Activated T-cell treated with anti-CD3 and anti-CD28 coated beads, Interleukin-2, amount 50 U/mL, for 24 hours (primary cell): ENCODE data around the gene RBM48.
"Not testable (repeated sequence)": the region's sequence is repeated elsewhere in the genome, so short reads cannot be mapped to it uniquely, and the experiment has no call there.

ENCODE experiments used
- DNase-seq: peaks from one replicate; pipeline ENCODE4 v3.0.0-alpha.2; 2020
- H3K27ac Mint-ChIP-seq: 2 replicates; pipeline ENCODE4 v1.8.0; 2020; ENCODE audit warnings: mild to moderate bottlenecking, mixed read lengths
- H3K27me3 Mint-ChIP-seq: 2 replicates; pipeline ENCODE4 v1.8.0; 2020; ENCODE audit warnings: mixed read lengths
- H3K36me3 Mint-ChIP-seq: 2 replicates; pipeline ENCODE4 v1.8.0; 2020; ENCODE audit warnings: low read depth, mixed read lengths
- H3K4me1 Mint-ChIP-seq: 2 replicates; pipeline ENCODE4 v1.8.0; 2020; ENCODE audit warnings: low read depth, mixed read lengths
- H3K4me3 Mint-ChIP-seq: 2 replicates; pipeline ENCODE4 v1.8.0; 2020; ENCODE audit warnings: mild to moderate bottlenecking, moderate library complexity, mixed read lengths
- H3K9me3 Mint-ChIP-seq: 2 replicates; pipeline ENCODE4 v1.8.0; 2020; ENCODE audit warnings: mixed read lengths

Gene RBM48

DNA sequence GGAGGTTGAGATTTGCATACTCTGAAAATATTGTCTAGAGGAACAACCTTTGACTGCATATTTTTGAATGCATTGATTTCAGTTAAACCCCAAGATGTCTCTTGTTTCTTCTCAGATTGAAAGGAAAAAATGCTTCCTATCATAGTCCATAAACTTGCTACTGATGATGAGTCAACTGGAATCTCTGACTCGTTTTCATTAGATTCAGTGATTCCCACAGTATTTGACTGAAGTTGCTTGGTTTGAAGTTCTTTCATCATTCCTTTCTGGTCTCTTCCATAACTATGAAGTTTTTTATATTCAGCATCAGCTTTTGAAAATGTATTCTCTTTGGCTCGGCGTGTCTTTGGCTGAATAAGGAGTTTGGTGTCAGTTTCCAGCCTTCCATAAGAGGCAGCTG lies 11.0 kb upstream of the RBM48 start:
- peaks cover 9% of the 10 kb centered on the region for H3K4me1 Mint-ChIP-seq
- no peaks in the 10 kb centered on the region for H3K27me3 Mint-ChIP-seq
- H3K36me3 Mint-ChIP-seq, result peaks cover 62% of the 10 kb centered on the region
- H3K9me3 Mint-ChIP-seq, result no peaks in the 10 kb centered on the region
- no peak overlapping the region for H3K4me3 Mint-ChIP-seq
- no peak for DNase-seq
- peak overlapping the region; percentile 81 for H3K27ac Mint-ChIP-seq

DNA sequence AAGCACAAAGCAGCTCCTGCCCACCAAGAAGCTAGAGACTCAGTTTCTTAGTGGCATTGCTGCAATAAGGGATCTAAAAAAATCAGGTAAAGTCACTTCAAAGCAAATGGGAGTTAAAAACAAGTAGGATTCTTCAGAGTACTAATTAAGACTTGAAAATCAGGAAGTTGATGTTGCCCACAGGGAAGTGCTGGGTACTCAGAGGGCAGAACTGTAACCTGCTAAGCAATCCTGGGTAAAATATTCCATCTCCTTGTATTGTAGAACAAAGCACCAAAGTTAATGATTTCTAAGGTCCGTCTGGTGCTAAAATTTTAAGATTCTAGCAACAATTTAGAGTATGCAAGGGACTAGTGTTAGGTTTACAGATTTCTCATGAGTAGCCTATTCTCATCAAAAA lies 8.6 kb upstream of the RBM48 start:
- Mint-ChIP-seq H3K9me3 (no peaks in the 10 kb centered on the region), H3K4me1 (peaks cover 9% of the 10 kb centered on the region), H3K36me3 (peaks cover 44% of the 10 kb centered on the region), H3K4me3 (no peak overlapping the region), H3K27me3 (no peaks in the 10 kb centered on the region), H3K27ac (peak overlapping the region; percentile 64)
- no peak for DNase-seq

DNA sequence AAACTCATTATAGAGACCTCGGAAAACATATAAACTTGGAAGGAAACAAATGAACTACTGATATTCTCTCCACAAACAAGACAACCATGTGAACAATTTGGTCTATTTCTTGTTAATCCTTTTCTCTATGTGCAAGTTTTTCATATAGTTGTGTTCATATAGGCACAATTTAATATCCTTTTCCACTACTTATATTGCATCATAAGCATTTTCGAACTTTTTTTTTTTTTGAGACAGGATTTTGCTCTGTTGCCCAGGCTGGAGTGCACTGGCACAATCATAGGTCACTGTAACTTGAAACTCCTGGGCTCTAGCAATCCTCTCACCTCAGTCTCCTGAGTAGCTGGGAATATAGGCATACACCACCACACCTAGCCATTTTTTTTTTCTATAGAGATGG lies 5.5 kb upstream of the RBM48 start:
- Mint-ChIP-seq H3K4me1 (peaks cover 18% of the 10 kb centered on the region), H3K4me3 (no peak overlapping the region), H3K27ac (no peak overlapping the region), H3K9me3 (no peaks in the 10 kb centered on the region), H3K36me3 (peaks cover 23% of the 10 kb centered on the region), H3K27me3 (no peaks in the 10 kb centered on the region)
- no peak for DNase-seq

DNA sequence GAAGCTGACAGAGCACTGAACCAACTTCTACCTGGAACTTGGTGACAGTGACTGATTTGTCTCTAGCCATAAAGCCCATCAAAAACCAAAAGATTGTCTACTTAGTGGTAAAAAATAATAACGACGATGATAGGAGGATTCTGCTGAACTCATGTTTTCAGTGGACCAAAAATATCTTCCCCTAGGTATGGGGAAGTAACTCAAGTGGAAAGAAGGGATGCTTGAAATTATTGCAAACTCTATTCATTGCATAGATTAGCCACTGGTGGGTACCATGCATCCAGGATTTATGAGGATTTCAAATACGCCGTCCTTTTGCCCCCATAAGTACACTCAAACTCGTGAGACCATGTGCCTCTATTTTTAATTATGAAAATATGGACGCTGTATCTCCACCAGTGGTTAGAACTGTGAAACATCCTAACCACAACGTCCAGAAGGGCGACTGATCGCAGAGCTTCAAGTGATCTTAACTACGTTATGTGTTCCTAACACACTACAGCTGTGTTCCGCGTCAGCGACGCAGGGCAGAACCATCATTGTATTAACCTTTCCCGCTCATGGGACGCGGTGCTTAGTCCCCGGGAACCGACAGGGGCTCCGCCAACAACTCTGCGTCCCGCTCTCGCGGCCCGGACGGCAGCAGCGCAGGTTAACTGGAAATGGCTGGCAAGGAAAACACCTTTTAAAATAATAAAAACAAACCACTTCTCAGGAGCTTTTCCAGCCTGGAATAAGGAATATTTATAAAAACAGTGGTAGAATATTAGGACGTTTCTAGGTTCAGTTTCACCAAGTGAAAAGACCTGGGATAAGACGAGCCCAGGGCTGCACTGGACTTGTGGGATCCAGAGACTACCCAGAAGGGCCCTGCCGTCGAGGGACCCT lies 1.1 kb upstream of the RBM48 start:
- Mint-ChIP-seq H3K36me3 (peaks cover 41% of the 10 kb centered on the region), H3K27me3 (no peaks in the 10 kb centered on the region)
- peak; percentile 72 for DNase-seq

DNA sequence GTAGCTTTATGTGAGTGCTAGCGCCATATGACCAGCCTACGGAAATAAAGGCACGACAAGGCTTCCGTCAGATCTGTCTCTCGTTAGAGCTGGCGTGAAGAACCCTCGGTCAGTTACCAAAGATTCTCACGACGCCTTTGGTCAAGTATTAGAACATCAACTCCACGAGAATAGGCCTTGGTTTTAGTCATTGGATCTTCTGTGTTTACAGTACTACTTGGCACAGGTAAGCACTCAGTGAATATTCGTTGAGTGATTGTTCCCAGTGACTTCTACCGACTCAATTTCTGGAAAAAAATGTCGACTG lies 316 bp downstream of the RBM48 start:
- Mint-ChIP-seq H3K9me3 (no peaks in the 10 kb centered on the region), H3K4me1 (peaks cover 39% of the 10 kb centered on the region), H3K27ac (peak overlapping the region; percentile 99), H3K27me3 (no peaks in the 10 kb centered on the region), H3K36me3 (peaks cover 55% of the 10 kb centered on the region), H3K4me3 (peak overlapping the region; percentile 95)
- no peak for DNase-seq

More for the DNA sequence above, 1.1 kb upstream of the RBM48 start:
- peak overlapping the region; percentile 97 for H3K27ac Mint-ChIP-seq
- H3K4me1 Mint-ChIP-seq, result peaks cover 35% of the 10 kb centered on the region
- H3K9me3 Mint-ChIP-seq, result no peaks in the 10 kb centered on the region
- H3K4me3 Mint-ChIP-seq, result peak overlapping the region; percentile 95

DNA sequence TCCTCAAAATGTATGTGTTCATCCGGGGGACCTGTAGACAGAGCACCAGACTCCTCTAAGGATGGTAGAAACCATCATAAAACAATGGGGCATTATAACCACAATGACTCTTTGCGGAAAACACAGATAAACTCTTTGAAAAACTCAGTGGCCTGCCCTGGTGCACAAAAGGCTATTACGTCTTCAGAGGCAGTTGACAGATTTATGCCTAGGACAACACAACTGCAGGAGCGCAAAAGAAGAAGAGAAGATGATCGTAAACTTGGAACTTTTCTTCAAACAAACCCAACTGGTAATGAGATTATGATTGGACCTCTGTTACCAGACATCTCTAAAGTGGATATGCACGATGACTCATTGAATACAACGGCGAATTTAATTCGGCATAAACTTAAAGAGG lies 6.0 kb downstream of the RBM48 start:
- Mint-ChIP-seq H3K27me3 (no peaks in the 10 kb centered on the region), H3K27ac (peak overlapping the region; percentile 53), H3K36me3 (peaks cover 89% of the 10 kb centered on the region), H3K4me1 (peaks cover 28% of the 10 kb centered on the region), H3K9me3 (no peaks in the 10 kb centered on the region), H3K4me3 (no peak overlapping the region)
- no peak for DNase-seq

DNA sequence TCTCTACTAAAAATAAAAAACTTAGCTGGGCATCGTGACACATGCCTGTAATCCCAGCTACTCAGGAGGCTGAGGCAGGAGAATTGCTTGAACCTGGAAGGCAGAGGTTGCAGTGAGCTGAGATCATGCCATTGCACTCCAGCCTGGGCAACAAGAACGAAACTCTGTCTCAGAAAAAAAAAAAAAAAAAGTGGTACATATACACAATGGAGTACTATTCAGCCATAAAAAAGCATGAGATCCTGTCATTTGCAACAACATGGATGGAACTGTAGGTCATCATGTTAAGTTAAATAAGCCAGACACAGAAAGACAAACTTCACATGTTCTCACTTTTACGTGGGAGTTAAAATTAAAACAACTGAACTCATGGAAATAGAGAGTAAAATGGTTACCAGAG lies 14.9 kb downstream of the RBM48 start:
- not testable (repeated sequence) for DNase-seq, H3K27ac Mint-ChIP-seq, H3K4me1 Mint-ChIP-seq, H3K4me3 Mint-ChIP-seq, H3K27me3 Mint-ChIP-seq, H3K9me3 Mint-ChIP-seq
- H3K36me3 Mint-ChIP-seq, result peaks cover 11% of the 10 kb centered on the region

DNA sequence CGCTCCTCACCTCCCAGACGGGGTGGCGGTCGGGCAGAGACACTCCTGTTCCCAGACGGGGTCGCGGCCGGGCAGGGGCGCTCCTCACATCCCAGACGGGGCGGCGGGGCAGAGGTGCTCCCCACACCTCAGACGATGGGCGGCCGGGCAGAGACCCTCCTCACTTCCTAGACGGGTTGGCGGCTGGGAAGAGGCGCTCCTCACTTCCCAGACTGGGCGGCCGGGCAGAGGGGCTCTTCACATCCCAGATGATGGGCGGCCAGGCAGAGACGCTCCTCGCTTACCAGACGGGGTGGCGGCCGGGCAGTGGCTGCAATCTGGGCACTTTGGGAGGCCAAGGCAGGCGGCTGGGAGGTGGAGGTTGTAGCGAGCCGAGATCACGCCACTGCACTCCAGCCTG lies 16.5 kb downstream of the RBM48 start:
- not testable (repeated sequence) for DNase-seq, H3K27me3 Mint-ChIP-seq, H3K36me3 Mint-ChIP-seq, H3K9me3 Mint-ChIP-seq, H3K4me1 Mint-ChIP-seq, H3K4me3 Mint-ChIP-seq, H3K27ac Mint-ChIP-seq

DNA sequence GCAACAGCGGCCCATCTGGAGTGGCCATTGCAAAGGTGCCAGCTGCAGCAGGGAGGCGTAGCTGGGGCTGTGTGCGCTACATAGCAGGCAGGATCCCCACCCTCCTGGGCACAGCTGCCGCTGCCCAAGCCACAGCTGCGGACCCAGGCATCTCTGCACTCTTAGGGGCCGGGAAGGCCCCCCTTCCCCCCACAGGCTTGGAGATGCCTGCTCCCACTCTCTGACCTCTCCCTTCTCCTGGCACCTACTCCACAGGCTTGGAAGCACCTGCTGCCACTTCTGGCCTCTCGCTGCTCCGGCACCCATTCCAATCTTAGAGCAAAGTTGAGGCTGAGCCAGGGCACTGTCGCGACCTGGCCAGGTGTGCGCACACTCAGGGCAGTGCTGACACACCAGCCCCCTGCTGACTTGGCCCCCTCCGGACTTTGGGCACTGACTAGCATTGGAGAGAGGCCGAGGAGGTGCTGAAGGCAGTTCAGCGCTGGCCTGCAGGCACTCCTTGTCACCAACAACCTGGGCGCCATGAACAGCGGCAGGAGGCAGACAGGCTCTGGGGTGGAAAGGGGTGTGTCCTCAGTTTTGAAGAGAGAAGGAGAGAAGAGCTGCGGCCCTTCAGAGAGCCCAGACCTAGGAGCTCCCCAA lies 18.4 kb downstream of the RBM48 start:
- H3K4me1 Mint-ChIP-seq, result no peaks in the 10 kb centered on the region
- H3K27me3 Mint-ChIP-seq, result no peaks in the 10 kb centered on the region
- H3K27ac Mint-ChIP-seq, result no peak overlapping the region
- no peaks in the 10 kb centered on the region for H3K9me3 Mint-ChIP-seq
- H3K4me3 Mint-ChIP-seq, result no peak overlapping the region
- no peak for DNase-seq
- H3K36me3 Mint-ChIP-seq, result no peaks in the 10 kb centered on the region

DNA sequence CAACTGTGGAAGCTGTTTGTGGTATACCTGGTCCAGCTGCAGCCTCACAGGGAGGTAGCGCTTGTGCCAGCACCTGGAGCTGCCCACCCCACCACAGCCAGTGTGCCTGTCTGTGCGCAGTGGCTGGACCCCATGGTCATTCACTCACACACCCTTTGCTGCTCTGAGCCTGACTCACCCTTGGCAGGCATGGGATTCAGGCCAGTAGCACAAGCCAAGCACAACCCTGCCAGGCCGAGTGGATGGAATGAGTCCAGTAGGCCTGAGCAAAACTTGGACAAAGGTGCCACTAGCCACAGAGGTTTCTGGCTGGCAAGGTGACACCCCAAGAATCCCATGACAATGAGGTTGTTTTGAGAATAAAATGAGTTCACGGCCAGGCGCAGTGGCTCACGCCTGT lies 19.0 kb downstream of the RBM48 start:
- Mint-ChIP-seq H3K9me3 (no peaks in the 10 kb centered on the region), H3K27me3 (no peaks in the 10 kb centered on the region), H3K27ac (no peak overlapping the region), H3K36me3 (no peaks in the 10 kb centered on the region), H3K4me1 (no peaks in the 10 kb centered on the region), H3K4me3 (no peak overlapping the region)
- DNase-seq, result no peak

DNA sequence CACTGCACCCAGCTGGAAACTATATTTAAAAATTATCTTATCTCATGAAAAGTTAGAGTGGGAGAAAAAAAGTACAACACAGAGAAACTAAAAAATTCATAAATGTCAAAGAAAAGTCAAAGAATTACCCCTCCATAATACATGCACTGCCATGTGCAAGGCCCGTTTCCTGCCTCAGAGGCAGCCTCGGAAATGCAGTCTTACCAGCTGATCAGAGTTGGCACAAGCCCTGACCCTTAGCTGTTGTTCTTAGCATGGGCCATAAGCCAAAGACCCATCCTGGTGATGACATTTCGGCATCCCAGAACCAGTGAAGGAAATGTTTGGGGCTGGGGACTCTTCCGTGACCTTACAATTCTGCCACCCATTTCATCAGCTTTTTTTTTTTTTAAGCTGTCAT lies 21.6 kb downstream of the RBM48 start:
- no peaks in the 10 kb centered on the region for H3K36me3 Mint-ChIP-seq
- no peak overlapping the region for H3K4me3 Mint-ChIP-seq
- no peaks in the 10 kb centered on the region for H3K4me1 Mint-ChIP-seq
- no peaks in the 10 kb centered on the region for H3K9me3 Mint-ChIP-seq
- no peak overlapping the region for H3K27ac Mint-ChIP-seq
- DNase-seq, result no peak
- no peaks in the 10 kb centered on the region for H3K27me3 Mint-ChIP-seq

DNA sequence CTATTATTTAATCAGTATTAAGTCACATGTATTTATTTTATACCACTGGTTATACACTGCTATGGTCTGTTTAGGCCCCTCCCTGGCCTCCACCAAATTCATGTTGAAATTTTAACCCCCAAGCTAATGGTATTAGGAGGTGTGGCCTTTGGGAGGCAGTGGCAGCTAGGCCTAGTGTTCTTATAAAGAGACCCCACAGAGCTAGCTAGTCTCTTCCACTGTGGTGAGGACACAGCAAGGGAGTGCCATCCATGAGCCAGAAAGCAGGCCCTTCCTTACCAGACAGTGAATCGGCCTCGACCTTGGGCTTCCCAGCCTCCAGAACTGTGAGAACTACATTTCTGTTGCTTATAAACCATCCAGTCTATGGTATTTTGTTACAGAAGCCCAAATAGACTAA lies 28.7 kb downstream of the RBM48 start:
- H3K27ac Mint-ChIP-seq, result no peak overlapping the region
- no peaks in the 10 kb centered on the region for H3K4me1 Mint-ChIP-seq
- no peak overlapping the region for H3K4me3 Mint-ChIP-seq
- H3K9me3 Mint-ChIP-seq, result no peaks in the 10 kb centered on the region
- H3K27me3 Mint-ChIP-seq, result no peaks in the 10 kb centered on the region
- peaks cover 32% of the 10 kb centered on the region for H3K36me3 Mint-ChIP-seq
- DNase-seq, result no peak

DNA sequence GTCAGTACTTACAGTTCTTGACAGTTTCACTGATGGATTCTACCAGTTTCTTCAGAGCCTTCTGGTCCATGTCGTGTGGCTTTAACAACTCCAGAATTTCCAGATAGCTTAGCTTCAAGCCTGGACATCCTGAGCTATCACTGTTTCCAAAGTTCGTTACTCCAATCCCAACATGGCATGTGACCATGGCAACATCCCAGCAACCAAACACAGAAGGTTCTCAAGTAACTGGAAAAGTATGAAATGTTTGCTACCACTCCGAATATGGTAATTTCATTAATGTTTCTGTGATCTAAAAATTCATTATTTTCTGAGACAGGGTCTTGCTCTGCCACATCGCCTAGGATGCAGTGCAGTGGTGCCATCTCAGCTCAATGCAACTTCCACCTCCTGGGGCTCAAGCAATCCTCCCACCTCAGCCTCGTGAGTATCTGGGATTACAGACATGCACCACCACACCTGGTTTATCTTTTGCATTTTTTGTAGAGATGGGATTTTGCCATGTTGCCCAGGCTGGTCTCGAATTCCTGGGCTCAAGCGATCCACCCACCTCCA lies 29.3 kb downstream of the RBM48 start:
- no peak overlapping the region for H3K27ac Mint-ChIP-seq

DNA sequence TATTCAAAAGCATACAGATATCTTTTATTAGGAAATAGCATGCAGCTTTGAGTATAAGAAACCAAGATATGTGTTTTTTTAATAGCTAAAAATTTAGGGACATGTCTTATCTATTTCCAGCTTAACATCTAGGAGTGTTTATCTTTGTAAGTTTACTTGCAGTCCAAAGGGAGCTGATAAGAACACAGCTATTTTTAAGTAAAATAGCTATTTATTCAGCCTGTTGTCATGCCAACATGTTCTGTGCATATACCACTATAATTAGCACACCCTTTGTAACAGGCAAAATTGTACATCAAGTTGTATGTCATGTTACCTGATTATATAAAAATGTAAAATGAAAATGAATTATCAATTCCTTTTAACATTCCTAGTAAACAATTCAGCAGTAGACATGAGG lies 32.0 kb downstream of the RBM48 start:
- Mint-ChIP-seq H3K36me3 (peaks cover 59% of the 10 kb centered on the region), H3K27ac (no peak overlapping the region)

More for the DNA sequence above, 29.3 kb downstream of the RBM48 start:
- H3K9me3 Mint-ChIP-seq, result no peaks in the 10 kb centered on the region
- H3K4me3 Mint-ChIP-seq, result no peak overlapping the region
- no peaks in the 10 kb centered on the region for H3K4me1 Mint-ChIP-seq
- peaks cover 36% of the 10 kb centered on the region for H3K36me3 Mint-ChIP-seq
- no peaks in the 10 kb centered on the region for H3K27me3 Mint-ChIP-seq
- DNase-seq, result no peak

DNA sequence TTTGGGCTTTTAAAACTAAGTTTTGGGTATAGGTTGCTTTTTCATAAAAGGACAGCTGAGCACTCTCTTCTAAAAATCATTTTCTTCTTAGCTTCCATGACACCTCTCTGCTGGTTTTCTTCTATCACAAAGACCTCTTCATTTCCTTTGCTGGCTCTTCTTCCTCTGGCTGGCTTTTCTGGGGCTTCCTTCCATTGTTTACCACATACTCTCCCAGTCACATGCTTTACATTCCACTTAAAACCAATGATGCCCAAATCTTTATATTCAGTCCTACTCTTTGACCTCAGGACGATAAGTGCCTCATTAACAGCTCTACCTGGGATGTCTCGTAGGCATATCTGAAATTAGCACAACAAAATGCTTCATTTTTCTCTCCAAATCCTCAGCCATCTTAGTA lies 34.8 kb downstream of the RBM48 start:
- Mint-ChIP-seq H3K4me3 (no peak overlapping the region), H3K27ac (peak overlapping the region; percentile 51), H3K36me3 (peaks cover 77% of the 10 kb centered on the region), H3K4me1 (no peaks in the 10 kb centered on the region), H3K27me3 (no peaks in the 10 kb centered on the region), H3K9me3 (no peaks in the 10 kb centered on the region)
- no peak for DNase-seq

More for the DNA sequence above, 32.0 kb downstream of the RBM48 start:
- DNase-seq, result no peak
- Mint-ChIP-seq H3K4me3 (no peak overlapping the region), H3K4me1 (no peaks in the 10 kb centered on the region), H3K9me3 (no peaks in the 10 kb centered on the region), H3K27me3 (no peaks in the 10 kb centered on the region)
